GM21447 (cell line): ENCODE data around the gene TSPAN1.

Experiments
- ATAC-seq: cut with Tn5 transposase; IDR thresholded peaks from one replicate; pipeline ENCODE4 v1.9.1; 2021; ENCODE audit not compliant: unreplicated experiment

TSPAN1 gene

GRCh38 chr1:46159516-46159915 is 15.4 kb upstream of the TSPAN1 start:
- no peak for ATAC-seq

DNA sequence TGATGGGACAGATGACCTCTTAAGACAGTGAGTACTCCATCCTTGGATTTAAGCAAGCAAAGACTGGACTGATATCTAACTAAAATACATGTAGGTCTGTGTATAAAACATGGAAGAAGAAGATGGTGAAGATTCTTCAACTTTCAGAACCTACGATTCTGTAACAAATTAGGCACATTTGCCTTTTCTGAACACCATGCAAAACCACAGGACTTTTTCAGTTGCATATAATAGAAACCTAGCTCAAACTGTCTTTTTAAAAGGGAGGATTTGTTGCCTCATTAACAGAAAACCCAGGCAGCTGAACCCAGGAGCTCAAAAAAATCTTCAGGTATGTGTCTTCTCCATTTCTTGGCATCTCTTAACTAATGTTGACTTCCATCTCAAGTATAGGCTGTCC is 14.7 kb upstream of the TSPAN1 start:
- ATAC-seq = no peak

- ATAC-seq = peak; percentile 59
Measured at GRCh38 chr1:46166521-46167462, 8.1 kb upstream of the TSPAN1 start.

- no peak for ATAC-seq
Measured at GRCh38 chr1:46168477-46168876, 6.4 kb upstream of the TSPAN1 start.

- ATAC-seq = no peak
Measured at GRCh38 chr1:46169811-46170454, 5.0 kb upstream of the TSPAN1 start.

DNA sequence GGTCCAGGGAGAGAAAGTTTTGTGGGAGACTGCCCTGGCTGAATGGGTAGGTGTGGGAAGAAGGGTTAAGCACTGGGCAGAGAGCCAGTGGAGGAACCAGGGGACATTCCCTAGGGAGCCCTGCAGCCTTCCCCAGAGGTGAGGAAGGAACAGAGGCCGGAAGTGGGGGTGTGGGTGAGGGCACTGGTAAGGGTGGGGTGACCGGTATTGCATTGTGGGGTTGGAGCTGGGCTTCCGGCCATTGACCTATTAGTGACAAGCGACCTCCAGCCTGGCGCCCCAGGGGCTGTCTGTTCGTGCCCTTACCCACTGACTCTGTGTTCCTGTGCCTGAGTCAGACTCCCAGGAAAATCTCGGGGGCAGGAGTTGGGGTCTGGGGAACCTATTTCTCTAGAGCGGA is 3.5 kb upstream of the TSPAN1 start:
- no peak for ATAC-seq

GRCh38 chr1:46171871-46172270 is 3.0 kb upstream of the TSPAN1 start:
- no peak for ATAC-seq

- no peak for ATAC-seq
Measured at GRCh38 chr1:46172321-46172720, 2.6 kb upstream of the TSPAN1 start.

GRCh38 chr1:46173361-46173856 is 1.5 kb upstream of the TSPAN1 start:
- ATAC-seq = no peak

GRCh38 chr1:46175243-46175642 is 356 bp downstream of the TSPAN1 start:
- ATAC-seq = no peak

DNA sequence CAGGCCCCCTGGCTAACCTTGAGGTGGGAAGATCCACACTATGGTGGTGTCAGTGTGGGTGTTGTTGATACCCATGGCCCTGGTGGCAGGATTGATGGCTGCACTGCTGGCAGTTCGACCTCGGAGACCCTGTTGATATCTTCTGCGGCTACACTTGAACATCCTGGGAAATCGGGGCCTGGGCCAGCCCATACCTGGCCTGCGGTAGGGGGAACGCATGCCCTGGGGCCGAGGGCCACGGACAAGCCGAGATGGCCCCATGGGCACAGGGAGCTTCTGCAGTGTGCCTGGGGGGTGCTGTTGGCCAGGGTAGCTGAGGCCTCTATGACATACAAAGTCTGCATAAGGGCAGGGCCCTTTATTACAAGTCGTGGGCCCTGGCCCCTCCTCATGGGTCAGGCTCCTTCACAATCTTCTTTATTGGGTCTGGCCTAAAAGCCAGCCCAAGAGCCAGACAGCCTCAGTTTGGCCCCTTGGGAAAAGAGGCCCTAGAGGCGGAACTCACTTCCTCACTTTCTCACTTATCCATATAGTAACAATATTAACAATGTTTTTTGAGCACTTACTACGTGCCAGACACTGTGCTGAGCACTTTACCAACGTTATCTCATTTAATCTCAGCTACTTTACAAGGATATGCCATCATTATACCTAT is 1.5 kb downstream of the TSPAN1 start, which contains the start of gene P3R3URF:
TSS of gene P3R3URF (minus strand) at position 278 of the 655 bp plus-strand sequence. CDS start at position 261, 17 bp downstream.
- no peak for ATAC-seq

DNA sequence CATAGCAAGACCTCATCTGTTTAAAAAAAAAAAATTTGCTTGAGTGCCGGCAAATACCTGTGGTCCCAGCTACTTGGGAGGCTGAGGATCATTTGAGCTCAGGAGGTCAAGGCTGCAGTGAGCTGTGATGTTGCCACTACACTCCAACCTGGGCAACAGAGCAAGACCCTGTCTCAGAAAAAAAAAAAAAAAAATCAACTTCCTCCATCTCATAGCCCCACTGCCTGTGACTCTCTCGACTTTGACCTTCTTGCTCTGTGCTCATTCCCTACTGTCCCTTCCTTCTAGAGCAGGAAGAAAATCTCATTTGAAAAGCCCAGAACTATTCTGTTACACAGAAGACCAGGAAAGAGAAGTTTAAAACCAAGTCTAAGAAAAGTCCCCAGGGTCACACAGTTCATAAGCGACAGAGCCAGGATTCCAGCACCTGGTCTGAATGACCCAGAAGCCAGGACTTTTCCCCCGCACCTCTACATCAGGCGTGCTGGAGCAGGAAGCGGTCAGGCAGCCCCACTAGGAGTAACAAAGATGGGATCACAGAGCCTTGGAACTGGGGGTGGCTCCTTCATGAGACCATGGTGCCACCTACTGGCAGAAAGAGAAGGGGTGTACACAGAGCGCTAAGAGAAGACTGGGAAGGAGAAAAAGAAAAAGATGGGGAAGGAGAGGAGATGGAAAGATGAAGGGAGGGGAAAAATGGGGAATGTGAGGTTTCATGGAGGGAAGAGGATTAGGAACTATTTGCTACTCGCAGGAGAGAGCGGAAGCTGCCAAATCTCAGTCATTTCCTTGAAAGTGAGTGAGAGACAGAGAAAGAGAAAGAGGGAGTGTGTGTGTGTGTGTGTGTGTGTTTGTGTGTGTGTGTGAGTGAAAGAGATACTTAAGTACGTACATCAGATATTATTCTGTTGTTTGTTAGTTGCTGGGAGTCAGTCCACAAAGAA is 4.5 kb downstream of the TSPAN1 start:
- peak; percentile 49 for ATAC-seq

GRCh38 chr1:46180082-46180616 is 5.3 kb downstream of the TSPAN1 start:
- ATAC-seq = no peak

DNA sequence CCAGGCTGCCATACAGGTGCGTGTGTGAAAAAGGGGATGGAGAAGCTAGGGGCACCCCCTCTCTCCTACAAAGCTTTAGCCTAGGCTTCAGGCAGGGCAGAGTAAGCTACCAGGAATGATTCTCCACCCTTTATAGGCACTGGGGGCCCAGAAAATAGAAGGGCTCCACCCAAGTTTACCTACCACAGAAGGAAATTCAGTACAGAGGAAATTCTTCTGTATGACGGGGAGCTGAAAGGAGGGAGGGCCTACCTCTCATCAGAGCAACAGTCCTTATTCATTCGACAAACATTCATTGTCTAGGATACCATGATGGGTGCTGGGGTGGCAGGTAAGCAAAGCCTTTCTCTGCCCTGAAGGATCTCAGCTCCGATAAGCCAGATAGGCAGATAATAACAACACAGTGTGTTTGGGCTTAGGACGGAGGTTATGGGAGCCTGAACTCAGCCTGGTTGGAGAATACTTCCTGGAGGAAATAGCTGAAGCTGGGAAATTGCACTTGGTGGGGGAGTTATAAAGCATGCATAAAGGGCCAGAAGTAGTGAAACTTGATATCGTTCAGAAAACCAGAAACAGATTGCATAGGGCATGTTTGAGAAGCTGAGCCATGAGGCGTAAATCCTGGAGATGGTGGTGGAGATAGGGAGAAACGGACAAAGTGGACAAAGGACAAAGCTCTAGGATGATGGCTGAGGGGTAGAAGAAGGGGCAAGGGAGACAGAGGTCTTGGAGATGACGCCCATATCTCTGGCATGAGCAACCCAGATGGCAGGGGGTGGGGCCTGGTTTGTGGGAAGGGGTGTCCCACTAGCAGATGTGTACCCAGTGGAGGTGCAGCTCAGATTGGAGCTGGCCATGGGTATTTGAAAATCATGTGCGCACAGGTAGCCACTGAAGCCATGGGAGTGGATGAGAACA is 6.7 kb downstream of the TSPAN1 start:
- no peak for ATAC-seq

- no peak for ATAC-seq
Measured at GRCh38 chr1:46183079-46183847, 8.4 kb downstream of the TSPAN1 start.

GRCh38 chr1:46183926-46184557 is 9.2 kb downstream of the TSPAN1 start:
- ATAC-seq = no peak

DNA sequence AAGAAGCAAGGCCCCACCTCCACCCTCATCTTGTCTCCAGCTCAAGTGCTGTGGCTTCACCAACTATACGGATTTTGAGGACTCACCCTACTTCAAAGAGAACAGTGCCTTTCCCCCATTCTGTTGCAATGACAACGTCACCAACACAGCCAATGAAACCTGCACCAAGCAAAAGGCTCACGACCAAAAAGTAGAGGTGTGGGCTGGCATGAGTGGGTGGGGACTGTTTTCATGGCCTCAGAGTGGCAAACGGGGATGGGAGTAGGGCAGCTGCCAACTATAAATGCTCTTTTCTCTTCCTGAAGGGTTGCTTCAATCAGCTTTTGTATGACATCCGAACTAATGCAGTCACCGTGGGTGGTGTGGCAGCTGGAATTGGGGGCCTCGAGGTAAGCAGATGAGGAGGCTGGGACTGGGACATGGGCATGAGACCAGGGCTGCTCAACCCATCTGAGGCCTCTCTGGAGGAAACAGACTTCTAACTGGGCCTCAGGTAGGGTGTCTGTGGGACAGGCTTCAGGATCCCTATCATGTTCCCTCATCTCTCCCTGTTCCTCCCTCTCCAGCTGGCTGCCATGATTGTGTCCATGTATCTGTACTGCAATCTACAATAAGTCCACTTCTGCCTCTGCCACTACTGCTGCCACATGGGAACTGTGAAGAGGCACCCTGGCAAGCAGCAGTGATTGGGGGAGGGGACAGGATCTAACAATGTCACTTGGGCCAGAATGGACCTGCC is 10.2 kb downstream of the TSPAN1 start:
- ATAC-seq = no peak
